ENCODE results near the gene TAF15.

Gene TAF15

GRCh38 chr17:35875800-35876139 lies 66.5 kb downstream of the TAF15 start:
- H3K4me1 ChIP-seq (ENCODE audit: insufficient read depth, low read length): peaks cover 3% of the 10 kb centered on the region; the same call in 1 of the 2 replicates
- H3K9ac ChIP-seq (ENCODE audit: low read depth, low read length): no peak overlapping the region
- H3K27me3 ChIP-seq (ENCODE audit: insufficient read depth, low read length): no peaks in the 10 kb centered on the region
- H3K9me3 ChIP-seq (ENCODE audit: insufficient read depth, low read depth, low read length): no peaks in the 10 kb centered on the region
- WGBS: 92% methylated on average over 1 of the region's 3 CpGs
- H3K36me3 ChIP-seq (ENCODE audit: insufficient read depth, low read length): no peaks in the 10 kb centered on the region
- H3K4me3 ChIP-seq (ENCODE audit: low read length): no peak overlapping the region
- H3K27ac ChIP-seq (ENCODE audit: low read depth, low read length): no peak overlapping the region

- Histone ChIP-seq H3K4me1 (ENCODE audit: insufficient read depth, low read length) (no peaks in the 10 kb centered on the region), H3K36me3 (ENCODE audit: insufficient read depth, low read length) (no peaks in the 10 kb centered on the region), H3K4me3 (ENCODE audit: low read length) (no peak overlapping the region), H3K9ac (ENCODE audit: low read depth, low read length) (no peak overlapping the region), H3K27ac (ENCODE audit: low read depth, low read length) (no peak overlapping the region), H3K27me3 (ENCODE audit: insufficient read depth, low read length) (no peaks in the 10 kb centered on the region), H3K9me3 (ENCODE audit: insufficient read depth, low read depth, low read length) (no peaks in the 10 kb centered on the region)
- 87% methylated on average over 3 of the region's 3 CpGs for WGBS
Observed at GRCh38 chr17:35876534-35876933, 67.2 kb downstream of the TAF15 start.

DNA sequence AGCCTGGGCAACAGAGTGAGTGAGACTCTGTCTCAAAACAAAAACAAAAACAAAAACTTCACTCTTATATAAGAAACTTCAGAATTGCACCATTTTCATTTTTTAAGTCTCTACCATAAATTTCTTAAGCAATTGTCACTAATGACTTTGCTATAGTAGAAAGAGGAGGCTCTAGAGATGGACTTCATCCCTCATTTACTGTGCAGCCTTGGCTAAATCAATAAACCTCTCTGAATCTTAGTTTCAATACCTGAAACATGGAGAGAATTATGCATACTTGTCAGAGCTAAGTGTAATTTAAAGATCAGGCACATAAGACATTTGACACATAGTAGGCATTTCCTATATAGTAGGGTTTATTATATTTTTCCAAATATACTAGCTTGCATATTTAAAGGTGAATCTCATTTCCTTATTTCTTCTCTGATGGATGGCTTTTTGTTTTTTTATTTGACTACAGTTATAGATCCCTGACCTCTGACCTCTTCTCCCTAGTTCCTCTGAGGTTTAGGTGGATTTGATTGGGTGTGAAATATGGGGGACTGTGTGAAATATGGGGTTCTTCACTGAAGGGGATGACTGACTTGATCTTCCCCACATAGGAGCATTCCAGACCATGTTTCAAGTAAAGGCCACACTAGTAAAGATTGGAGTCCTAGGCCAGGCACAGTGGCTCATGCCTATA lies 68.2 kb downstream of the TAF15 start:
- H3K4me1 ChIP-seq (ENCODE audit: insufficient read depth, low read length): no peaks in the 10 kb centered on the region
- no peaks in the 10 kb centered on the region for H3K27me3 ChIP-seq (ENCODE audit: insufficient read depth, low read length)
- no peak overlapping the region for H3K27ac ChIP-seq (ENCODE audit: low read depth, low read length)
- H3K9ac ChIP-seq (ENCODE audit: low read depth, low read length): no peak overlapping the region
- no peaks in the 10 kb centered on the region for H3K9me3 ChIP-seq (ENCODE audit: insufficient read depth, low read depth, low read length)
- no peak overlapping the region for H3K4me3 ChIP-seq (ENCODE audit: low read length)
- no peaks in the 10 kb centered on the region for H3K36me3 ChIP-seq (ENCODE audit: insufficient read depth, low read length)

DNA sequence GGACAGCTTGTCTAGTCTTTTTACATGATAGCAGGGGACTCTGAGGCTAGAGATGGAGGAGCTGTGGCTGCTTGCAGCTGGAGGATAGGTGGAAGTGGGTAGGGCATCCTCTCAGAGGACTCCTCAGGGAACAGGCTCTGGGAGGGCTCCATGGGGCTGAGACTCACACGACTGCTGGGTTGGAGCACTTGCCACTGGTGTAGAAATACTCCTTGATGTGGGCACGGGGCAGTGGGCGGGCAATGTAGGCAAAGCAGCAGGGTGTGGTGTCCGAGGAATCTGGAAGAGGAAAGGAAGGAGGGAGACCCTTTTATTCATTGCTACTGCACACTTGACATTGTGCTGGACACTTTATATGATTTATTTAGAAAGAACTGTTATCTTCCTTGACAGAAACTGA lies 69.1 kb downstream of the TAF15 start:
- Histone ChIP-seq H3K9ac (ENCODE audit: low read depth, low read length) (no peak overlapping the region), H3K36me3 (ENCODE audit: insufficient read depth, low read length) (no peaks in the 10 kb centered on the region), H3K27me3 (ENCODE audit: insufficient read depth, low read length) (no peaks in the 10 kb centered on the region), H3K27ac (ENCODE audit: low read depth, low read length) (no peak overlapping the region), H3K4me3 (ENCODE audit: low read length) (no peak overlapping the region), H3K4me1 (ENCODE audit: insufficient read depth, low read length) (no peaks in the 10 kb centered on the region), H3K9me3 (ENCODE audit: insufficient read depth, low read depth, low read length) (no peaks in the 10 kb centered on the region)
- 84% methylated on average over 4 of the region's 4 CpGs for WGBS

DNA sequence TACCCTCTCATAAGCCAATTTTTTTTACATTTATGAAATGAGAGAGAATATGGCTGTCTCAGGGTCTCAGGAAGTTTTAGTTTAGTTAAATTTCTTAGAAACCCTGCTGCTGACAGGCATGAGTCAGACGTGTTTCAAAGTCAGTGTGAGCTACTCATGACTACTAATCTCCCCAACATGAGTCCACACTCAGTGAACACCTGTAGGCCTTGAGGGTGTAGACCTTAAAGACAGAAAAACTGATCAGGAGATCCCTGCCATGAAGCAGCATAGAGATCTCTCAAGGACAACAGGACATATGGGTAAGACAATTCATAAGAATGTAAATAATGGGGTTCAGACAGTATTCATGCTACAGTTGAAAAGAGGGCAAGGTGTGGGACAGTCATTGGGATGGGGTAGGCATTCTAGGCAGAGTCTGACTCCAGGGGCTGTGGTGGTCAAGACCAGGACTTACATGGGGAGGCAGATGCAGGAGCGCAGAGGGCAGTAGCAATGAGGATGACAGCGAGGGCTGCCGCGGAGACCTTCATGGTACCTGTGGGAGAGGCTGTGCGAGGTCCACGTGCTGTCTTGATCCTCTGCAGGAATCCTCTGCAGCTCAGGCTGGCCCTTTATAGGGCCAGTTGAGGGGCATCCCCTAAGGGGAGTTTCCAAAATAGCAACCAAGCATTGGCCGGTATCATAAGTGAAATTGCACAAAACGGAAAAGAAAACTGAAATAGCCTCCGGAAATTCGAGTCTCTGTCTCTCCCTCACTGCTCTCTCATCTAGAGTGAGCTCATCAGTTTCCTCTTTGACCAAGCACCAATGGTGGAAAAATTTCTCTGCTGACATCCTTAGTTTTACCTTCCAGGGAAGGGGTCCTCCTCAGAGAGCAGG lies 70.7 kb downstream of the TAF15 start, which contains the start of gene CCL5:
CCL5 (minus strand) TSS at position 588 of the 882 bp plus-strand sequence.
- Histone ChIP-seq H3K4me1 (ENCODE audit: insufficient read depth, low read length) (no peaks in the 10 kb centered on the region), H3K36me3 (ENCODE audit: insufficient read depth, low read length) (no peaks in the 10 kb centered on the region), H3K9me3 (ENCODE audit: insufficient read depth, low read depth, low read length) (no peaks in the 10 kb centered on the region), H3K27ac (ENCODE audit: low read depth, low read length) (no peak within 1 kb of the TSS), H3K27me3 (ENCODE audit: insufficient read depth, low read length) (no peaks in the 10 kb centered on the region), H3K4me3 (ENCODE audit: low read length) (no peak within 1 kb of the TSS), H3K9ac (ENCODE audit: low read depth, low read length) (no peak within 1 kb of the TSS)
- 91% methylated on average over 11 of the region's 11 CpGs for WGBS

GRCh38 chr17:35889241-35889640 lies 80.0 kb downstream of the TAF15 start:
- no peak overlapping the region for H3K4me3 ChIP-seq (ENCODE audit: low read length)
- WGBS: 100% methylated on average over 2 of the region's 2 CpGs
- H3K36me3 ChIP-seq (ENCODE audit: insufficient read depth, low read length): no peaks in the 10 kb centered on the region
- no peaks in the 10 kb centered on the region for H3K27me3 ChIP-seq (ENCODE audit: insufficient read depth, low read length)
- H3K27ac ChIP-seq (ENCODE audit: low read depth, low read length): no peak overlapping the region
- H3K9ac ChIP-seq (ENCODE audit: low read depth, low read length): no peak overlapping the region
- peaks cover 7% of the 10 kb centered on the region; the same call in 1 of the 2 replicates for H3K4me1 ChIP-seq (ENCODE audit: insufficient read depth, low read length)
- no peaks in the 10 kb centered on the region for H3K9me3 ChIP-seq (ENCODE audit: insufficient read depth, low read depth, low read length)

DNA sequence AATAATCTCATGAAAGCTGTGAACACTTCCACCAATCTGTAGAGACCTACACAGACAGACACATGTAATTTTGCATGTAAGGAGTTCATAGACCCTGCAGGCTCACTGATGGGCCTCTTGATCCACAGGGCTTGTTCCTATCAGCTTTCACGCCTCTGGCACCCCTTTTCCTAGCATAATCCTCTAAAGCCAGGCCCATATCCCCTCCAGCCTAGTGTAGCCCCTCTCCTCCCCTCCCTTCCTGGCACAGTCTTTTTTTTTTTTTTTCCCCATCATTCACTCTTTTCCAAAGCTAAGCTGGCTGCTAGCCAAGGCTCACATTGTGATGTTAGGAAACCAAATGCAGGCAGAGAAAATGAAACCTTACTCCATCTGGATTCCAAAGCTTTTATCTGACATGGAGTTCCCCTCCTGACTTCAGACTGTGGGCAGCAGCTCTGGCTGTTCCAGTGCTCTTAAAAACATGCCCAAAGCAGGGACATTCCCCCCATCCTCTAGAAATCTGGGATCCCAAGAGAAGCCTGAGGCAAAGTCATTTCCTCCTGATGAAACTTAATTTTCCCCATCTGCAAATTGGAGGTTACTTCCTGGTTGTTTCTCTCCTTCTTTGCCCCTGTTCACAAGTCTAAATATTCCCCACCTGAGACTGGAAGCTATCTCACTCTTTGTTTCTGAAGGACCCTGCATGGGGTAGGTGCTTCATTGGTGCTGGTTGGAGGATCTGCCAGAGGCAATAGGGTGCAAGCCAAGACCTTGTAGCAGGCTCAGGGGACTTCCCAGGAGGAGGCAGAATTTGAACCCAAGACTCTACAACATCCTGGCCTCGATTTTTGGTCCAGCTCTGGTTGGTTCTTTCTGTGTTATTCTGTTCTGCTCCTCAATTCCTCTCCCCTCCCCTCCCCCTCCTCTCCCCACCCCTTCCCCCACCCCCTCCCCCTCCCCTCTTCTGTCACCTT lies 80.8 kb downstream of the TAF15 start:
- Histone ChIP-seq H3K4me1 (ENCODE audit: insufficient read depth, low read length) (peaks cover 7% of the 10 kb centered on the region; the same call in 1 of the 2 replicates), H3K27me3 (ENCODE audit: insufficient read depth, low read length) (no peaks in the 10 kb centered on the region), H3K27ac (ENCODE audit: low read depth, low read length) (no peak overlapping the region), H3K9ac (ENCODE audit: low read depth, low read length) (no peak overlapping the region), H3K4me3 (ENCODE audit: low read length) (no peak overlapping the region), H3K36me3 (ENCODE audit: insufficient read depth, low read length) (no peaks in the 10 kb centered on the region), H3K9me3 (ENCODE audit: insufficient read depth, low read depth, low read length) (no peaks in the 10 kb centered on the region)
- WGBS: 89% methylated on average over 1 of the region's 2 CpGs

DNA sequence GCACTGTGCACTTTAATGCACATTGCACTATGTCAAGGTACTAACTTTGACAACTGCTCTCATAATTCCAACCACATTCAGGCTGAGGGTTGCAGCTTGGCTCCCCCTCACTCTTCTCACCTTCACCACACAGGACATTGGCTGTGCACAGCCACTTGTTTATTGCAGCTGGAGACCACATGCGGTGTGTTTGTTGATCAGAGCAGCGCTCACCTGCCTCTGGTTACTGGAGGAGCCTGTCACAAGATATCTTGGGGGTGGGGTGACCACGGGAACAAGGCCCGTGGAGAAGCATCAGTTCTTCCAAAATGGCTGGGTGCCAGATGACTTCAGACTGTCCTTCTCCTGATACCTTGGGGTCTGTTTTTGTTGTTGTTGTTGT lies 81.5 kb downstream of the TAF15 start:
- 70% methylated on average over 4 of the region's 4 CpGs for WGBS
- Histone ChIP-seq H3K9ac (ENCODE audit: low read depth, low read length) (no peak overlapping the region), H3K4me1 (ENCODE audit: insufficient read depth, low read length) (peaks cover 7% of the 10 kb centered on the region; the same call in 1 of the 2 replicates), H3K9me3 (ENCODE audit: insufficient read depth, low read depth, low read length) (no peaks in the 10 kb centered on the region), H3K27me3 (ENCODE audit: insufficient read depth, low read length) (no peaks in the 10 kb centered on the region), H3K4me3 (ENCODE audit: low read length) (no peak overlapping the region), H3K27ac (ENCODE audit: low read depth, low read length) (no peak overlapping the region), H3K36me3 (ENCODE audit: insufficient read depth, low read length) (no peaks in the 10 kb centered on the region)

DNA sequence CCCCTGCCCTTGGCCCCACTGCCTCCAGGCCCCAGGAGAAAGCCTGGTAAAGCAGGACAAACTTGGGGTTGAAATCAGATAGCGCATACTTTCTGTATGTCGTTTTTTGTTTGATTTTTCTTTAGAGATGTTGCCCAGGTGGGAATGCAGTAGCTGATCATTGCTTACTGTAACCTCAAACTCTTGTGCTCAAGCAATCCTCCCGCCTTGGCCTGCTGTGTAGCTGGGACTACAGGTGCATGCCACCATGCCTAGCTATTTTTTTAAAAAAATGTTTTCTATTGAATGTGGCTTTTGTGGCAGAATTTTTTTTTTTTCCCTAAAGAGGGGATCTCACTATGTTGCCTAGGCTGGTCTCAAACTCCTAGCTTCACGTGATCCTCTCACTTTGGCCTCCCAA lies 82.0 kb downstream of the TAF15 start:
- no peak overlapping the region for H3K27ac ChIP-seq (ENCODE audit: low read depth, low read length)
- 95% methylated on average over 4 of the region's 4 CpGs for WGBS
- H3K9me3 ChIP-seq (ENCODE audit: insufficient read depth, low read depth, low read length): no peaks in the 10 kb centered on the region
- H3K4me3 ChIP-seq (ENCODE audit: low read length): no peak overlapping the region
- H3K4me1 ChIP-seq (ENCODE audit: insufficient read depth, low read length): peaks cover 7% of the 10 kb centered on the region; the same call in 1 of the 2 replicates
- no peaks in the 10 kb centered on the region for H3K27me3 ChIP-seq (ENCODE audit: insufficient read depth, low read length)
- H3K9ac ChIP-seq (ENCODE audit: low read depth, low read length): no peak overlapping the region
- H3K36me3 ChIP-seq (ENCODE audit: insufficient read depth, low read length): no peaks in the 10 kb centered on the region

DNA sequence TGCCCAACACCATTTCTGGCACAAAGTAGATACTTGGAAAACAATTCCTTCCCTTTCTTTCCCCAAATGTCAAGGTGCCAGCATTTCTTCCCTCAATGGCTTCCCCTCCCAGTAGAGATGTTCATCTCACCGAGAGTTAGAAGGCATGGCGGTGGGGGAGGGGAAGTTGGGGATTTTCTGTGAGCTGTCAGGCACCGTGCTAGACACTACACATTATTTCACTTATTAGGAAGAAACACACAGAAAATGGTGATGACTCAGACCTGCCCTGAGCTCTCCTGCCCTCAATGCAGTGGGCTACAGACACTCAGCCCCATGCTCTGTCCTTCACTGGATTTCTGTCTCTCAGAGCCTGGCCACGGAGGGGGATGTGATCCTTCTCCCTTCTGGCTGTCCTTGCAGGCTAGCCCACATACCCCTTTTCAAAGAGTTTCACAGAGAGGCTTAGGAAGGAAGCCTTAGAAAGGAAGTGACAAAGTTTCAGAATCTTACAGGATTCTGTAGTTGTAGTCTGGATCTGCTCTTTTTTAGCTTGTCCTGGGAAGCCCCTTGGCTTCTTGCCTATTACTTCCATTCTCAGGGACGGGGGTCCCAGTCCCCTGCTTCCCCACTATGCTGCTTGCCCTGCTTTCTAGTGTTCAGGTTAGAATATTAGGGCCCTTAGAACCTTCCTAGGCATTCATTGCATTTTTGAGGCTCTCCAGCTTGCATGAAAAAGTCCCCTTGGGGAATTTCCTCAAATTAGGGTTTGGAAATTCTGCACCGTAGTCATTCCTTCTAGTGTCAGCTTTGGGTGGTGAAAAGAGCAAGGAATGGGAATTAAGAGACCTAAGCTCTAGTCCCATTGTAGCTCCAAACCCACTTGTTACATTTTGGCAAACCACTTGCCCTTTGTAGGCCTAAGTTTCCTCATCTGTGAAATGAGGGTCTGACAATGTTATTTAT lies 83.1 kb downstream of the TAF15 start:
- Histone ChIP-seq H3K4me1 (ENCODE audit: insufficient read depth, low read length) (peaks cover 7% of the 10 kb centered on the region; the same call in 1 of the 2 replicates), H3K9ac (ENCODE audit: low read depth, low read length) (no peak overlapping the region)

More for the DNA sequence above, 83.1 kb downstream of the TAF15 start:
- Histone ChIP-seq H3K27ac (ENCODE audit: low read depth, low read length) (no peak overlapping the region), H3K9me3 (ENCODE audit: insufficient read depth, low read depth, low read length) (no peaks in the 10 kb centered on the region), H3K27me3 (ENCODE audit: insufficient read depth, low read length) (no peaks in the 10 kb centered on the region), H3K4me3 (ENCODE audit: low read length) (no peak overlapping the region), H3K36me3 (ENCODE audit: insufficient read depth, low read length) (no peaks in the 10 kb centered on the region)
- WGBS: 79% methylated on average over 4 of the region's 6 CpGs
